CD14-positive monocyte (primary cell): Measurements from ENCODE around the gene DYRK1A. TPM values are rescaled to one million over a fixed set of nuclear protein-coding genes. Genes with fewer than 3 reads are reported as not detected.

Source experiments
- DNase-seq, 3 donors: peaks; one replicate each; pipeline ENCODE4 v3.0.0-alpha.2; 2011 to 2022
- H2AFZ ChIP-seq: 2 replicates; pipeline ENCODE4 v1.6.0; 2012; ENCODE audit warnings: mild to moderate bottlenecking, low read depth, low read length, inconsistent platforms; ENCODE audit not compliant: insufficient read depth, poor library complexity, severe bottlenecking
- H3K27ac ChIP-seq, 2 donors: 1 replicate in 1 of 2; 2 replicates in 1 of 2; pipeline ENCODE4 v1.5.1; 2012 to 2013; ENCODE audit warnings: low read length in 2 of 2, control low read depth in 1 of 2, inconsistent platforms in 1 of 2, low read depth in 1 of 2, mild to moderate bottlenecking in 1 of 2
- H3K27me3 ChIP-seq, 2 donors: one replicate each; pipeline versions ENCODE4 v1.6.0 to v1.6.1; 2011 to 2013; ENCODE audit warnings: low read length in 2 of 2; ENCODE audit not compliant: control insufficient read depth in 2 of 2, insufficient read depth in 2 of 2
- H3K36me3 ChIP-seq, 2 donors: replicated peaks in 1 of 2; 1 replicate in 1 of 2; 2 replicates in 1 of 2; pipeline versions ENCODE4 v1.5.1 to v1.6.1; 2012 to 2013; ENCODE audit warnings: low read length in 2 of 2, control low read depth in 1 of 2, inconsistent platforms in 1 of 2, mild to moderate bottlenecking in 1 of 2; ENCODE audit not compliant: insufficient read depth in 2 of 2, control insufficient read depth in 1 of 2
- H3K4me1 ChIP-seq, 2 donors: 1 replicate in 1 of 2; 2 replicates in 1 of 2; pipeline versions ENCODE4 v1.5.1 to v1.6.1; 2012 to 2013; ENCODE audit warnings: low read length in 2 of 2, control low read depth in 1 of 2, inconsistent platforms in 1 of 2, mild to moderate bottlenecking in 1 of 2, moderate library complexity in 1 of 2; ENCODE audit not compliant: insufficient read depth in 2 of 2, control insufficient read depth in 1 of 2
- H3K4me2 ChIP-seq: replicated peaks from 2 replicates; pipeline ENCODE3; 2012; ENCODE audit warnings: low read length, moderate library complexity, mild to moderate bottlenecking; ENCODE audit not compliant: poor library complexity, severe bottlenecking; ENCODE audit errors: extremely low read depth
- H3K4me3 ChIP-seq, 3 experiments: fragments of 200-600 bp in 1 of 3; sonication (generic) in 1 of 3; replicated peaks in 1 of 3; 1 replicate in 2 of 3; 2 replicates in 1 of 3; pipeline ENCODE4 v1.5.1; 2011 to 2013; ENCODE audit warnings: low read length in 3 of 3, mild to moderate bottlenecking in 3 of 3, control low read depth in 2 of 3, low read depth in 2 of 3, inconsistent platforms in 1 of 3, moderate library complexity in 1 of 3
- H3K79me2 ChIP-seq: 2 replicates; pipeline ENCODE4 v1.6.0; 2012; ENCODE audit warnings: mild to moderate bottlenecking, control low read depth, inconsistent platforms, low read length, moderate library complexity; ENCODE audit not compliant: insufficient read depth
- H3K9ac ChIP-seq: 2 replicates; pipeline ENCODE4 v1.6.0; 2017; ENCODE audit warnings: low read length, mild to moderate bottlenecking; ENCODE audit not compliant: insufficient read depth, poor library complexity, severe bottlenecking
- H3K9me3 ChIP-seq, 2 donors: replicated peaks in 1 of 2; 1 replicate in 1 of 2; 2 replicates in 1 of 2; pipeline versions ENCODE4 v1.5.1 to v1.6.1; 2012 to 2013; ENCODE audit warnings: low read length in 2 of 2, control low read depth in 1 of 2; ENCODE audit not compliant: control insufficient read depth in 1 of 2, insufficient read depth in 1 of 2
- H4K20me1 ChIP-seq: 2 replicates; pipeline ENCODE4 v1.6.0; 2012; ENCODE audit warnings: mild to moderate bottlenecking, low read length, control low read depth, moderate library complexity; ENCODE audit not compliant: insufficient read depth
- H3K27ac Mint-ChIP-seq, 7 donors: one replicate each; pipeline ENCODE4 v1.8.0; 2020; ENCODE audit warnings: mild to moderate bottlenecking in 7 of 7, mixed read lengths in 7 of 7, moderate library complexity in 6 of 7, inconsistent platforms in 2 of 7
- H3K27me3 Mint-ChIP-seq, 3 donors: one replicate each; pipeline ENCODE4 v1.8.0; 2021 to 2022; ENCODE audit warnings: low read depth in 3 of 3, mild to moderate bottlenecking in 3 of 3, mixed read lengths in 3 of 3, moderate library complexity in 3 of 3, inconsistent platforms in 1 of 3
- H3K36me3 Mint-ChIP-seq, 2 donors: one replicate each; pipeline ENCODE4 v1.8.0; 2020; ENCODE audit warnings: mixed read lengths in 2 of 2, inconsistent platforms in 1 of 2, mild to moderate bottlenecking in 1 of 2
- H3K4me1 Mint-ChIP-seq: one replicate; pipeline ENCODE4 v1.8.0; 2020; ENCODE audit warnings: mild to moderate bottlenecking, mixed read lengths
- H3K4me3 Mint-ChIP-seq, 2 donors: one replicate each; pipeline ENCODE4 v1.8.0; 2020; ENCODE audit warnings: mild to moderate bottlenecking in 2 of 2, mixed read lengths in 2 of 2, moderate library complexity in 1 of 2
- H3K9me3 Mint-ChIP-seq, 7 donors: one replicate each; pipeline ENCODE4 v1.8.0; 2020 to 2022; ENCODE audit warnings: mixed read lengths in 7 of 7, mild to moderate bottlenecking in 6 of 7, moderate library complexity in 6 of 7, inconsistent platforms in 2 of 7
- WGBS: methylation state at CpG from one replicate; pipeline ENCODE4 v1.1.5; 2013; ENCODE audit warnings: missing lambda C conversion rate; ENCODE audit not compliant: insufficient coverage; 5-methylcytosine and 5-hydroxymethylcytosine counted together
- intact Hi-C, 2 donors: fragments of 100-400 bp; cut with micrococcal nuclease; formaldehyde crosslinking; loops; one replicate each; pipeline versions ENCODE4 v1.15.0 to v1.15.1; 2023
- polyA plus RNA-seq, 3 donors: library from polyadenylated mRNA; depleted of rRNA in 1 of 3; unstranded in 2 of 3; stranded (reverse) in 1 of 3; fragments of 300-500 nt in 2 of 3; fragments of >200 nt in 1 of 3; fragmentation: Illumina TruSeq in 2 of 3; gene quantifications; 1 replicate in 2 of 3; 2 replicates in 1 of 3; pipeline ENCODE4 v1.2.3, GENCODE V29; 2012 to 2021
- TF ChIP-seq, protein P1 (sequence below): fragments of 200-600 bp; IDR thresholded peaks from one replicate; pipeline ENCODE4 v1.8.0; 2022; ENCODE audit warnings: antibody characterized with exemption, mild to moderate bottlenecking

The DYRK1A gene
- polyA plus RNA-seq, 3 donors, result 1.8 to 53.5 (median 2.4) TPM

DNA sequence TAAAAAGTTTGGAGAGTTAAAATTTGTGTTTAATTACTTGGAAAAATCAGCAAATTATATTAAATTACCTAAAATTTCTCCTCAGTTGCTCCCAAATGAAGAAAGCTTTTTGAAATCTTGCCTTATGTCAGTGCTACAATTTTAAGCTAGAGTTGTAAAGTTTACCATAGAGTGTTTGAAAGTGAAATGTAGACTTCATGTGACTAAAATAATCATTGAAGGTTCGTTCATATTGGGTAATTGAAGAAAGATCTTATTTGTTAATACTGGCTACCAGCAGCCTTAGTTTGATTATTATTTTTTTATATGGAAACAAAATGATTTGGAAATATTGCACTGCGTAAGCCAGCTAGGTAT, 4.4 kb downstream of the DYRK1A start:
- WGBS, result 100% methylated on average over 1 of the region's 2 CpGs
- no peaks in the 10 kb centered on the region for H3K27me3 Mint-ChIP-seq
- peak overlapping the region in 6 of 7 donors; percentile 35 to 96 (median 88) for H3K27ac Mint-ChIP-seq
- Histone ChIP-seq H3K27ac (peak overlapping the region in 1 of 2 donors; percentile 97), H3K27me3 (no peaks in the 10 kb centered on the region), H2AFZ (no peak overlapping the region), H3K4me2 (peak overlapping the region; percentile 91), H3K79me2 (peaks cover 95% of the 10 kb centered on the region), H3K4me1 (peaks cover 43 to 68% of the 10 kb centered on the region in 2 donors), H3K36me3 (no peaks in the 10 kb centered on the region), H3K4me3 (peak overlapping the region in 2 of 3 experiments; percentile 36 to 95), H3K9me3 (no peaks in the 10 kb centered on the region), H4K20me1 (peaks cover 70% of the 10 kb centered on the region), H3K9ac (peak overlapping the region; percentile 99)
- peaks cover 0 to 1% (median 0%) of the 10 kb centered on the region in 7 donors for H3K9me3 Mint-ChIP-seq
- peaks cover 0 to 3% of the 10 kb centered on the region in 2 donors for H3K36me3 Mint-ChIP-seq
- H3K4me1 Mint-ChIP-seq, result peaks cover 69% of the 10 kb centered on the region
- no peak for DNase-seq
- intact Hi-C loops, result loop anchor here in 1 of 2 donors (10.0 kb wide), 1 partner anchor 64 kb away; no protein-coding TSS in a partner anchor
- TF ChIP-seq, protein P1, sequence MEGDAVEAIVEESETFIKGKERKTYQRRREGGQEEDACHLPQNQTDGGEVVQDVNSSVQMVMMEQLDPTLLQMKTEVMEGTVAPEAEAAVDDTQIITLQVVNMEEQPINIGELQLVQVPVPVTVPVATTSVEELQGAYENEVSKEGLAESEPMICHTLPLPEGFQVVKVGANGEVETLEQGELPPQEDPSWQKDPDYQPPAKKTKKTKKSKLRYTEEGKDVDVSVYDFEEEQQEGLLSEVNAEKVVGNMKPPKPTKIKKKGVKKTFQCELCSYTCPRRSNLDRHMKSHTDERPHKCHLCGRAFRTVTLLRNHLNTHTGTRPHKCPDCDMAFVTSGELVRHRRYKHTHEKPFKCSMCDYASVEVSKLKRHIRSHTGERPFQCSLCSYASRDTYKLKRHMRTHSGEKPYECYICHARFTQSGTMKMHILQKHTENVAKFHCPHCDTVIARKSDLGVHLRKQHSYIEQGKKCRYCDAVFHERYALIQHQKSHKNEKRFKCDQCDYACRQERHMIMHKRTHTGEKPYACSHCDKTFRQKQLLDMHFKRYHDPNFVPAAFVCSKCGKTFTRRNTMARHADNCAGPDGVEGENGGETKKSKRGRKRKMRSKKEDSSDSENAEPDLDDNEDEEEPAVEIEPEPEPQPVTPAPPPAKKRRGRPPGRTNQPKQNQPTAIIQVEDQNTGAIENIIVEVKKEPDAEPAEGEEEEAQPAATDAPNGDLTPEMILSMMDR, result no peak
- H3K4me3 Mint-ChIP-seq, result peak overlapping the region in 1 of 2 donors; percentile 89

DNA sequence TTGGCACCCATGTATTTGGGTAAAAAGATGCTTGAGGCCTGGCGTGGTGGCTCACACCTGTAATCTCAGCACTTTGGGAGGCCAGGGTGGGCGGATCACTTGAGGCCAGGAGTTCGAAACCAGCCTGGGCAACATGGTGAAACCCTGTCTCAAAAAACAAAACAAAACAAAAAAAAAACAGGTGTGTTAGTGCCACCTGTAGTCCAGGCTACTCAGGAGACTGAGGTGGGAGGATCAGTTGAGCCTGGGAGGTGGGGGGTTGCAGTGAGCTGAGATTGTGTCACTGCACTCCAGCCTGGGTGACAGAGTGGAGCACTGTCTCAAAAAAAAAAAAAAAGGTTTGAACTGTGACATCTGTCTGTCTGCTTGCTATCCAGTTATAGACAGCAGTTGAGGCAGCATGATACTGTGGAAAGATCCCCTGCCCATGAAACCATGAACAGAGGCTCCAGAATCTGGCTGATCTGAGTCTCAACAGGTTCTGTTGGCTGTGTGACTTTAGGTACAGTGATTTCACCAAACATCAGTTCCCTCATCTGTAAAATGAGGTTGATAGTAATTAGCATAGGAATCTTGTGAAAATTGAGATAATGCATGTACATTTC, 5.7 kb downstream of the DYRK1A start:
- H4K20me1 ChIP-seq, result peaks cover 82% of the 10 kb centered on the region

More for the DNA sequence above, 5.7 kb downstream of the DYRK1A start:
- Histone ChIP-seq H2AFZ (no peak overlapping the region), H3K79me2 (peaks cover 100% of the 10 kb centered on the region), H3K4me2 (no peak overlapping the region), H3K27me3 (no peaks in the 10 kb centered on the region), H3K27ac (peak overlapping the region in 1 of 2 donors; percentile 20), H3K36me3 (no peaks in the 10 kb centered on the region), H3K4me1 (peaks cover 43 to 74% of the 10 kb centered on the region in 2 donors), H3K9me3 (peaks cover 0 to 2% of the 10 kb centered on the region in 2 donors), H3K9ac (no peak overlapping the region), H3K4me3 (no peak overlapping the region)
- TF ChIP-seq, protein P1, result no peak
- Mint-ChIP-seq H3K27ac (peak overlapping the region; percentile 5 to 58 (median 42)), H3K9me3 (no peaks in the 10 kb centered on the region), H3K36me3 (peaks cover 0 to 4% of the 10 kb centered on the region in 2 donors), H3K4me1 (peaks cover 77% of the 10 kb centered on the region), H3K27me3 (no peaks in the 10 kb centered on the region), H3K4me3 (no peak overlapping the region)
- intact Hi-C loops, result loop anchor here in 1 of 2 donors (10.0 kb wide), 1 partner anchor 63 kb away; no protein-coding TSS in a partner anchor
- WGBS, result no CpG with 5 or more reads among the region's 3 CpGs
- no peak for DNase-seq
